ENCODE measurements around the gene FREY1. TPM values are rescaled to one million over a fixed set of nuclear protein-coding genes. Genes with fewer than 3 reads are reported as not detected.
"Not testable (repeated sequence)": the region's sequence is repeated elsewhere in the genome, so short reads cannot be mapped to it uniquely, and the experiment has no call there.

Gene FREY1
- total RNA-seq, 1 donor from 2014 or later = 1.1 TPM

DNA sequence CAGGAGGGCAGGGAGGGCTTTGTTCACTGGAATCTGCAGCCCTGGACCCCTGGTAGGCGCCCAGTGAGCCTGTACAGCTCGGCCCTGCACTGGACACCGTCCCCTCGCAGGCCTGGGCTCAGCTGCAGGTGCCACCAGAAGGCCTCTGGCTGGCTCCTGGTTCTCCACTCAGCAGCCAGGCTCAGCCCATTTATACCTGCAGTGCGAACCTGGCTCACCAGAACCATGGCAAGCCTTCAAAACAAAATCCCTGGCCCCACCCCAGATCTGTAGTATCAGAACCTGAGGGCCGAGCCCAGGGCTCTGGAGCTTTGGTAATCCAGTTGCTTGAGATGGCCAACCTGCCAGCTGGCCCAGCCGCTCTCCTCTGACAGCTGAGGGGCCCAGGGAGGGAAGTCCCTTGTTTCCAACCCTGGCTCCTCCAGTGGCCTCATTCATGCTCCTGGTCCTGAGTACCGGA is 870 bp upstream of the FREY1 start:
- no peaks in the 10 kb centered on the region for H3K36me3 Mint-ChIP-seq (ENCODE audit: low read depth, unreplicated experiment)
- H3K27me3 Mint-ChIP-seq (ENCODE audit: unreplicated experiment) = peaks cover 23% of the 10 kb centered on the region

DNA sequence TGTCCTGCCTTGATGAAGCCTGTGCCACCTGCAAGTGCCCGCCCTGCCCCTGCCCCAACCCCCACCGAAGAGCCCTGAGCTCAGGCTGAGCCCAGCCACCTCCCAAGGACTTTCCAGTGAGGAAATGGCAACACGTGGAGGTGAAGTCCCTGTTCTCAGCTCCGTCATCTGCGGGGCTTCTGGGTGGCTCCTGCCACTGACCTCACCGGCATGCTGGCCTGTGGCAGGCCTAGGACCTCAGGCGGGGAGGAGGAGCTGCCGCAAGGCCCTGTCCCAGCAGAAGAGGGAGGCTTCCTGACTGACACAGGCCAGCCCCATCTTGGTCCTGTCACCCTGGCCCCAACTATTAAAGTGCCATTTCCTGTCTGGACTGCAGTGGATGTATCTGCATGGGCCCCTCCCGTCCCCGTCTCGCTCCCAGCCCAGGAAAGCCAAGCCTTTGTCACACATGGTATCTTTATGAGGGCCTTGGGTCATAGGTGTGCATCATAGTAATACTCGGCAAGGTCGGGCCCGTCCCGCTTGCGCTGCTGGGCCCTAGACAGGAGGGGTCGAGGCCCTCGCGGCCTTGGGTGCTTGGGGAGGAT is 882 bp downstream of the FREY1 start:
- Mint-ChIP-seq H3K4me3 (ENCODE audit: unreplicated experiment) (no peak overlapping the region), H3K27ac (ENCODE audit: unreplicated experiment) (no peak overlapping the region), H3K27me3 (ENCODE audit: unreplicated experiment) (peaks cover 34% of the 10 kb centered on the region), H3K4me1 (ENCODE audit: unreplicated experiment) (peaks cover 8% of the 10 kb centered on the region), H3K9me3 (ENCODE audit: unreplicated experiment) (no peaks in the 10 kb centered on the region), H3K36me3 (ENCODE audit: low read depth, unreplicated experiment) (no peaks in the 10 kb centered on the region)
- TF ChIP-seq, protein P1, sequence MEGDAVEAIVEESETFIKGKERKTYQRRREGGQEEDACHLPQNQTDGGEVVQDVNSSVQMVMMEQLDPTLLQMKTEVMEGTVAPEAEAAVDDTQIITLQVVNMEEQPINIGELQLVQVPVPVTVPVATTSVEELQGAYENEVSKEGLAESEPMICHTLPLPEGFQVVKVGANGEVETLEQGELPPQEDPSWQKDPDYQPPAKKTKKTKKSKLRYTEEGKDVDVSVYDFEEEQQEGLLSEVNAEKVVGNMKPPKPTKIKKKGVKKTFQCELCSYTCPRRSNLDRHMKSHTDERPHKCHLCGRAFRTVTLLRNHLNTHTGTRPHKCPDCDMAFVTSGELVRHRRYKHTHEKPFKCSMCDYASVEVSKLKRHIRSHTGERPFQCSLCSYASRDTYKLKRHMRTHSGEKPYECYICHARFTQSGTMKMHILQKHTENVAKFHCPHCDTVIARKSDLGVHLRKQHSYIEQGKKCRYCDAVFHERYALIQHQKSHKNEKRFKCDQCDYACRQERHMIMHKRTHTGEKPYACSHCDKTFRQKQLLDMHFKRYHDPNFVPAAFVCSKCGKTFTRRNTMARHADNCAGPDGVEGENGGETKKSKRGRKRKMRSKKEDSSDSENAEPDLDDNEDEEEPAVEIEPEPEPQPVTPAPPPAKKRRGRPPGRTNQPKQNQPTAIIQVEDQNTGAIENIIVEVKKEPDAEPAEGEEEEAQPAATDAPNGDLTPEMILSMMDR (IDR thresholded peaks at IDR 0.05; ENCODE audit: unreplicated experiment) = no peak
- no peak for DNase-seq (ENCODE audit: low spot score)

More for the DNA sequence above, 870 bp upstream of the FREY1 start:
- TF ChIP-seq, protein P1 (IDR thresholded peaks at IDR 0.05; ENCODE audit: unreplicated experiment) = no peak
- Mint-ChIP-seq H3K4me3 (ENCODE audit: unreplicated experiment) (no peak overlapping the region), H3K27ac (ENCODE audit: unreplicated experiment) (no peak overlapping the region), H3K4me1 (ENCODE audit: unreplicated experiment) (peaks cover 8% of the 10 kb centered on the region), H3K9me3 (ENCODE audit: unreplicated experiment) (no peaks in the 10 kb centered on the region)
- no peak for DNase-seq (ENCODE audit: low spot score)

DNA sequence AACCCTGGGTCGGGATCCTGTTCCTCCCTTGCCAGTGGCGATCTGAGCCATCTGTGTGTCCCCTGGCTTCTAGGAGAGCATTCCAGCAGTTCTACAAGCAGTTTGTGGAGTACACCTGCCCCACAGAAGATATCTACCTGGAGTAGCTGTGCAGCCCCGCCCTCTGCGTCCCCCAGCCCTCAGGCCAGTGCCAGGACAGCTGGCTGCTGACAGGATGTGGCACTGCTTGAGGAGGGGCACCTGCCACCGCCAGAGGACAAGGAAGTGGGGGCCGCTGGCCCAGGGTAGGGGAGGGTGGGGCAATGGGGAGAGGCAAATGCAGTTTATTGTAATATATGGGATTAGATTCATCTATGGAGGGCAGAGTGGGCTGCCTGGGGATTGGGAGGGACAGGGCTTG is 1.5 kb downstream of the FREY1 start:
- H3K27me3 Mint-ChIP-seq (ENCODE audit: unreplicated experiment) = peaks cover 38% of the 10 kb centered on the region
- H3K27ac Mint-ChIP-seq (ENCODE audit: unreplicated experiment); H3K9me3 Mint-ChIP-seq (ENCODE audit: unreplicated experiment); H3K4me1 Mint-ChIP-seq (ENCODE audit: unreplicated experiment); H3K4me3 Mint-ChIP-seq (ENCODE audit: unreplicated experiment); DNase-seq (ENCODE audit: low spot score); H3K36me3 Mint-ChIP-seq (ENCODE audit: low read depth, unreplicated experiment): not testable (repeated sequence)

DNA sequence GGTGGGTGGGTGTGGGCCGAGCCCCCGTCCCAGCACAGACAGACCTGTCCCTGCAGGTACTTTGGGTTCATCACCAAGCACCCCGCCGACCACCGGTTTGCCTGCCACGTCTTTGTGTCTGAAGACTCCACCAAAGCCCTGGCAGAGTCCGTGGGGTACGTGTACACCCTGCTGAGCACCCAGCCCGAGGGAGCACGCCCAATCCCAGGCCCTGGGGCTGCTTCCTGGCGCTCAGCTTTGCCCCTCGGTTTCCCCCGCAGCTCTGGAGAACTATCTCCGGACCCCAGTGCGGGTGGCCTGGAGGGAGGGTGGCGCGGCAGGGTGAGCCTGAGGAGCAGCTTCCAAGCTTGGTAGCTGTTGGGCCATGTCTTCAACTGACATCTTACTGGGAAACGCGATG is 2.0 kb downstream of the FREY1 start:
- no peak for DNase-seq (ENCODE audit: low spot score)
- TF ChIP-seq, protein P1 (IDR thresholded peaks at IDR 0.05; ENCODE audit: unreplicated experiment) = no peak
- H3K27me3 Mint-ChIP-seq (ENCODE audit: unreplicated experiment) = peaks cover 38% of the 10 kb centered on the region
- no peak overlapping the region for H3K27ac Mint-ChIP-seq (ENCODE audit: unreplicated experiment)
- no peaks in the 10 kb centered on the region for H3K9me3 Mint-ChIP-seq (ENCODE audit: unreplicated experiment)
- peaks cover 11% of the 10 kb centered on the region for H3K4me1 Mint-ChIP-seq (ENCODE audit: unreplicated experiment)
- H3K36me3 Mint-ChIP-seq (ENCODE audit: low read depth, unreplicated experiment) = no peaks in the 10 kb centered on the region
- no peak overlapping the region for H3K4me3 Mint-ChIP-seq (ENCODE audit: unreplicated experiment)

DNA sequence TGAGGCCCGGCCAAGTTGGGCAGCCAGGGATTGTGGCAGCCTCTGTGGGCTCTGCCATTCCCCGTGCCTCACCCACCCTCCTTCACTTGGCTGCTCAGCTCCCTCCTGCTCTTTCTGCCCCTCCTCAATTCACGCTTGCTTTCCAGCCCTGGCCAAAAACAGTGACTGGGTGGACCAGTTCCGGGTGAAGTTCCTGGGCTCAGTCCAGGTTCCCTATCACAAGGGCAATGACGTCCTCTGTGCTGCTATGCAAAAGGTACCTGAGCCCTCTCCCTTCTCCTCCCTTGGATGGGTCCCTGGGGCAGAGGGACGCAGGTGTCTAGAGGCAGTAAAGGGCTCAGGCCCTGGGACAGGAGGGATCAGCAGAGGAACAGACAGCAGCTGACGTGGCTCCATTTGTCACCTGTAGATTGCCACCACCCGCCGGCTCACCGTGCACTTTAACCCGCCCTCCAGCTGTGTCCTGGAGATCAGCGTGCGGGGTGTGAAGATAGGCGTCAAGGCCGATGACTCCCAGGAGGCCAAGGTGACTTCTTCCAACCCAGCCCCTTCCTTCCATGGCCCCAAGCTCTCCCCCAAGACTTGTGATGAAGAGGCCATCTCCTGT is 2.7 kb downstream of the FREY1 start:
- DNase-seq (ENCODE audit: low spot score) = no peak
- Mint-ChIP-seq H3K27me3 (ENCODE audit: unreplicated experiment) (peaks cover 37% of the 10 kb centered on the region), H3K27ac (ENCODE audit: unreplicated experiment) (no peak overlapping the region), H3K4me3 (ENCODE audit: unreplicated experiment) (no peak overlapping the region), H3K4me1 (ENCODE audit: unreplicated experiment) (peaks cover 11% of the 10 kb centered on the region), H3K36me3 (ENCODE audit: low read depth, unreplicated experiment) (no peaks in the 10 kb centered on the region), H3K9me3 (ENCODE audit: unreplicated experiment) (no peaks in the 10 kb centered on the region)
- TF ChIP-seq, protein P1 (IDR thresholded peaks at IDR 0.05; ENCODE audit: unreplicated experiment) = no peak

Measured in endothelial cell (in vitro differentiated cells).